ENCODE data around the gene LRP1. TPM values are rescaled to one million over a fixed set of nuclear protein-coding genes. Genes with fewer than 3 reads are reported as not detected.

LRP1 gene
- total and polyA plus RNA-seq, 2 of the 13 experiments (the other 11 are each of a cell fraction or from before 2014, with no cell fraction given), result 14.7 to 30.8 TPM

DNA sequence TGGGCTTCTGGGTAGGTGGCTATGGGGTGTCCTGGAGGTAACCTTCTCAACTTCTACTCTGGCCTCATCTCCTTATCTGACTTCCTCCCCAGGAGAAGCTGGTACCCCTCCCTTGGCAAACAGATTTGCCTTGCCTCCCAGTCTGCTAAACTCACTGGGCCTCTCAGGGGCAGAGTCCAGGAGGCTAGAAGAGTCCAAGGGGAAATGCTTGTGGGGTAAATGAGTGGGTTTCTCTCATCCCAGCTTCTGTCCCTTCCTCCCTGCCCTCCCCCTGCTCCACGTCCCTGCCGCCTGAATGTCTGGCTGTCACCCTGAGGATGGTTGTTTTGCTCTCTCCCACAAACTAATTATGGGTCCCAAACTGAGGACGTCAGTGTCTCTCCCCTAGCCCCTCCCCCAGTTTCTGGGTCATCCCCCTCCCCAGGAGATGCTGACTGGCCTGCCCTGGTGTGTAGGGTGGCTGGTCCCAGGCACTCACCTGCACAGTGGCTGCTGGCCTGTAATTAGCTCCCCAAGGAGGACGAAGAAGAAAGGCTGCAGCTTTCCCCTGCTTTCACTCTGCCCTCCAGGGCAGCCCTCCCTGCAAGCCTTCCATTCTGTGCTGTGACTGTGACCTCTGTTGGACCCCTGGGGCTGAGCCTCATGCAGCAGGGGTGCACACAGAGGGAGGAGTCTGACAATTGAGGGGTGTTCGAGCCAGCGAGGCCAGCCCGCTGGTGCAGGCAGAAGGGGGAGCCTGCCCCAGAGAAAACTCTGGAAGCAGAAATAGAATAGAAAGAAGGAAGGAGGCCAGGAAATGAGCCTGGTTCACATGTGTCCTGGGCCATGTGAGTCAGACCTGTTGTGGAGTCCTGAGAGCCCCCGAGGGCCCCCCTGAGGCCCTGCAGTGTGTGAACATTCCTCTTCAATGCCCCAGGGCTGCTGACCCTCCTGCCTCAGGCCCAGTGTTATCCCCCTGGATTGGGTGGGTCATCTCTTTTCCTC lies 19.0 kb downstream of the LRP1 start, which contains the start of gene LRP1-AS (continued):
- TF ChIP-seq, protein P1, sequence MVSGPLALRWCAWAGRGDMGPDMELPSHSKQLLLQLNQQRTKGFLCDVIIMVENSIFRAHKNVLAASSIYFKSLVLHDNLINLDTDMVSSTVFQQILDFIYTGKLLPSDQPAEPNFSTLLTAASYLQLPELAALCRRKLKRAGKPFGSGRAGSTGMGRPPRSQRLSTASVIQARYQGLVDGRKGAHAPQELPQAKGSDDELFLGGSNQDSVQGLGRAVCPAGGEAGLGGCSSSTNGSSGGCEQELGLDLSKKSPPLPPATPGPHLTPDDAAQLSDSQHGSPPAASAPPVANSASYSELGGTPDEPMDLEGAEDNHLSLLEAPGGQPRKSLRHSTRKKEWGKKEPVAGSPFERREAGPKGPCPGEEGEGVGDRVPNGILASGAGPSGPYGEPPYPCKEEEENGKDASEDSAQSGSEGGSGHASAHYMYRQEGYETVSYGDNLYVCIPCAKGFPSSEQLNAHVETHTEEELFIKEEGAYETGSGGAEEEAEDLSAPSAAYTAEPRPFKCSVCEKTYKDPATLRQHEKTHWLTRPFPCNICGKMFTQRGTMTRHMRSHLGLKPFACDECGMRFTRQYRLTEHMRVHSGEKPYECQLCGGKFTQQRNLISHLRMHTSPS (CRISPR knock-in tag; IDR thresholded peaks at IDR 0.05; ENCODE audit: low read depth), result 0 out of 2 replicates have a peak, but pooled peaks have one; percentile 45
- TF ChIP-seq, protein P2, sequence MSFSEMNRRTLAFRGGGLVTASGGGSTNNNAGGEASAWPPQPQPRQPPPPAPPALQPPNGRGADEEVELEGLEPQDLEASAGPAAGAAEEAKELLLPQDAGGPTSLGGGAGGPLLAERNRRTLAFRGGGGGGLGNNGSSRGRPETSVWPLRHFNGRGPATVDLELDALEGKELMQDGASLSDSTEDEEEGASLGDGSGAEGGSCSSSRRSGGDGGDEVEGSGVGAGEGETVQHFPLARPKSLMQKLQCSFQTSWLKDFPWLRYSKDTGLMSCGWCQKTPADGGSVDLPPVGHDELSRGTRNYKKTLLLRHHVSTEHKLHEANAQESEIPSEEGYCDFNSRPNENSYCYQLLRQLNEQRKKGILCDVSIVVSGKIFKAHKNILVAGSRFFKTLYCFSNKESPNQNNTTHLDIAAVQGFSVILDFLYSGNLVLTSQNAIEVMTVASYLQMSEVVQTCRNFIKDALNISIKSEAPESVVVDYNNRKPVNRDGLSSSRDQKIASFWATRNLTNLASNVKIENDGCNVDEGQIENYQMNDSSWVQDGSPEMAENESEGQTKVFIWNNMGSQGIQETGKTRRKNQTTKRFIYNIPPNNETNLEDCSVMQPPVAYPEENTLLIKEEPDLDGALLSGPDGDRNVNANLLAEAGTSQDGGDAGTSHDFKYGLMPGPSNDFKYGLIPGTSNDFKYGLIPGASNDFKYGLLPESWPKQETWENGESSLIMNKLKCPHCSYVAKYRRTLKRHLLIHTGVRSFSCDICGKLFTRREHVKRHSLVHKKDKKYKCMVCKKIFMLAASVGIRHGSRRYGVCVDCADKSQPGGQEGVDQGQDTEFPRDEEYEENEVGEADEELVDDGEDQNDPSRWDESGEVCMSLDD (CRISPR knock-in tag; IDR thresholded peaks at IDR 0.05; ENCODE audit: borderline replicate concordance), result no peak
- TF ChIP-seq ZNF460 (CRISPR knock-in tag; IDR thresholded peaks at IDR 0.05; ENCODE audit: borderline replicate concordance), result no peak
- TF ChIP-seq KLF9 (CRISPR knock-in tag; IDR thresholded peaks at IDR 0.05; ENCODE audit: low read depth), result no peak
- TF ChIP-seq SMARCC2 (IDR thresholded peaks at IDR 0.05), result no peak
- no peak for TF ChIP-seq SMAD3 (CRISPR knock-in tag; IDR thresholded peaks at IDR 0.05)
- peak; percentile 65 for TF ChIP-seq HOXA3 (CRISPR knock-in tag; IDR thresholded peaks at IDR 0.05)
- TF ChIP-seq NFE2L2 (IDR thresholded peaks at IDR 0.05; ENCODE audit: low read length), result no peak
- no peak for TF ChIP-seq RBM22 (optimal IDR thresholded peaks at IDR 0.05; ENCODE audit: low read length)
- TF ChIP-seq ZFY (CRISPR knock-in tag; IDR thresholded peaks at IDR 0.05), result 0 out of 2 replicates have a peak, but pooled peaks have one; percentile 13
- no peak; the same call in none of the 2 replicates for TF ChIP-seq ZFX (CRISPR knock-in tag; IDR thresholded peaks at IDR 0.05; ENCODE audit: low read depth)
- TF ChIP-seq, protein P3, sequence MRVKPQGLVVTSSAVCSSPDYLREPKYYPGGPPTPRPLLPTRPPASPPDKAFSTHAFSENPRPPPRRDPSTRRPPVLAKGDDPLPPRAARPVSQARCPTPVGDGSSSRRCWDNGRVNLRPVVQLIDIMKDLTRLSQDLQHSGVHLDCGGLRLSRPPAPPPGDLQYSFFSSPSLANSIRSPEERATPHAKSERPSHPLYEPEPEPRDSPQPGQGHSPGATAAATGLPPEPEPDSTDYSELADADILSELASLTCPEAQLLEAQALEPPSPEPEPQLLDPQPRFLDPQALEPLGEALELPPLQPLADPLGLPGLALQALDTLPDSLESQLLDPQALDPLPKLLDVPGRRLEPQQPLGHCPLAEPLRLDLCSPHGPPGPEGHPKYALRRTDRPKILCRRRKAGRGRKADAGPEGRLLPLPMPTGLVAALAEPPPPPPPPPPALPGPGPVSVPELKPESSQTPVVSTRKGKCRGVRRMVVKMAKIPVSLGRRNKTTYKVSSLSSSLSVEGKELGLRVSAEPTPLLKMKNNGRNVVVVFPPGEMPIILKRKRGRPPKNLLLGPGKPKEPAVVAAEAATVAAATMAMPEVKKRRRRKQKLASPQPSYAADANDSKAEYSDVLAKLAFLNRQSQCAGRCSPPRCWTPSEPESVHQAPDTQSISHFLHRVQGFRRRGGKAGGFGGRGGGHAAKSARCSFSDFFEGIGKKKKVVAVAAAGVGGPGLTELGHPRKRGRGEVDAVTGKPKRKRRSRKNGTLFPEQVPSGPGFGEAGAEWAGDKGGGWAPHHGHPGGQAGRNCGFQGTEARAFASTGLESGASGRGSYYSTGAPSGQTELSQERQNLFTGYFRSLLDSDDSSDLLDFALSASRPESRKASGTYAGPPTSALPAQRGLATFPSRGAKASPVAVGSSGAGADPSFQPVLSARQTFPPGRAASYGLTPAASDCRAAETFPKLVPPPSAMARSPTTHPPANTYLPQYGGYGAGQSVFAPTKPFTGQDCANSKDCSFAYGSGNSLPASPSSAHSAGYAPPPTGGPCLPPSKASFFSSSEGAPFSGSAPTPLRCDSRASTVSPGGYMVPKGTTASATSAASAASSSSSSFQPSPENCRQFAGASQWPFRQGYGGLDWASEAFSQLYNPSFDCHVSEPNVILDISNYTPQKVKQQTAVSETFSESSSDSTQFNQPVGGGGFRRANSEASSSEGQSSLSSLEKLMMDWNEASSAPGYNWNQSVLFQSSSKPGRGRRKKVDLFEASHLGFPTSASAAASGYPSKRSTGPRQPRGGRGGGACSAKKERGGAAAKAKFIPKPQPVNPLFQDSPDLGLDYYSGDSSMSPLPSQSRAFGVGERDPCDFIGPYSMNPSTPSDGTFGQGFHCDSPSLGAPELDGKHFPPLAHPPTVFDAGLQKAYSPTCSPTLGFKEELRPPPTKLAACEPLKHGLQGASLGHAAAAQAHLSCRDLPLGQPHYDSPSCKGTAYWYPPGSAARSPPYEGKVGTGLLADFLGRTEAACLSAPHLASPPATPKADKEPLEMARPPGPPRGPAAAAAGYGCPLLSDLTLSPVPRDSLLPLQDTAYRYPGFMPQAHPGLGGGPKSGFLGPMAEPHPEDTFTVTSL (CRISPR knock-in tag; IDR thresholded peaks at IDR 0.05; ENCODE audit: borderline replicate concordance), result no peak
- TF ChIP-seq ZNF841 (CRISPR knock-in tag; IDR thresholded peaks at IDR 0.05; ENCODE audit: borderline replicate concordance), result no peak
- TF ChIP-seq ZNF207 (IDR thresholded peaks at IDR 0.05; ENCODE audit: borderline replicate concordance), result no peak
- TF ChIP-seq, protein P4, sequence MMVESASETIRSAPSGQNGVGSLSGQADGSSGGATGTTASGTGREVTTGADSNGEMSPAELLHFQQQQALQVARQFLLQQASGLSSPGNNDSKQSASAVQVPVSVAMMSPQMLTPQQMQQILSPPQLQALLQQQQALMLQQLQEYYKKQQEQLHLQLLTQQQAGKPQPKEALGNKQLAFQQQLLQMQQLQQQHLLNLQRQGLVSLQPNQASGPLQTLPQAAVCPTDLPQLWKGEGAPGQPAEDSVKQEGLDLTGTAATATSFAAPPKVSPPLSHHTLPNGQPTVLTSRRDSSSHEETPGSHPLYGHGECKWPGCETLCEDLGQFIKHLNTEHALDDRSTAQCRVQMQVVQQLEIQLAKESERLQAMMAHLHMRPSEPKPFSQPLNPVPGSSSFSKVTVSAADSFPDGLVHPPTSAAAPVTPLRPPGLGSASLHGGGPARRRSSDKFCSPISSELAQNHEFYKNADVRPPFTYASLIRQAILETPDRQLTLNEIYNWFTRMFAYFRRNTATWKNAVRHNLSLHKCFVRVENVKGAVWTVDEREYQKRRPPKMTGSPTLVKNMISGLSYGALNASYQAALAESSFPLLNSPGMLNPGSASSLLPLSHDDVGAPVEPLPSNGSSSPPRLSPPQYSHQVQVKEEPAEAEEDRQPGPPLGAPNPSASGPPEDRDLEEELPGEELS (CRISPR knock-in tag; IDR thresholded peaks at IDR 0.05), result peak; percentile 88
- no peak for TF ChIP-seq PCBP1 (IDR thresholded peaks at IDR 0.05; ENCODE audit: borderline replicate concordance, low read depth, low read length)

Measured in HepG2 (cell line).